Activated CD8-positive, alpha-beta T cell treated with anti-CD3 and anti-CD28 coated beads for 36 hours (primary cell): ENCODE results near the gene CELF2. TPM values are rescaled to one million over a fixed set of nuclear protein-coding genes. Genes with fewer than 3 reads are reported as not detected.

Experiments
- ATAC-seq: fragments of 200-7000 bp; cut with Tn5 transposase; one replicate; pipeline ENCODE4 v1.10.0; 2021; ENCODE audit warnings: mild to moderate bottlenecking, moderate library complexity
- CTCF ChIA-PET: fragments of 350-600 bp; sonication (Branson Sonifier 250); formaldehyde crosslinking; loops from one replicate; lab custom pipeline; 2021; ENCODE audit warnings: antibody characterized with exemption; lab: Charles Lee
- POLR2A ChIA-PET: fragments of 350-600 bp; sonication (Branson Sonifier 250); formaldehyde crosslinking; loops from one replicate; lab custom pipeline; 2021; ENCODE audit warnings: antibody characterized with exemption; lab: Charles Lee
- DNase-seq: peaks from one replicate; pipeline ENCODE4 v3.0.0-alpha.2; 2020
- H3K27ac Mint-ChIP-seq: one replicate; pipeline ENCODE4 v1.8.0; 2021; ENCODE audit warnings: mild to moderate bottlenecking, mixed read lengths
- H3K27me3 Mint-ChIP-seq: one replicate; pipeline ENCODE4 v1.8.0; 2021; ENCODE audit warnings: mixed read lengths
- H3K36me3 Mint-ChIP-seq: one replicate; pipeline ENCODE4 v1.8.0; 2021; ENCODE audit warnings: low read depth, mixed read lengths
- H3K4me1 Mint-ChIP-seq: one replicate; pipeline ENCODE4 v1.8.0; 2021; ENCODE audit warnings: low read depth, mixed read lengths
- H3K4me3 Mint-ChIP-seq: one replicate; pipeline ENCODE4 v1.8.0; 2021; ENCODE audit warnings: mild to moderate bottlenecking, moderate library complexity, mixed read lengths
- H3K9me3 Mint-ChIP-seq: one replicate; pipeline ENCODE4 v1.8.0; 2021; ENCODE audit warnings: mixed read lengths
- intact Hi-C: fragments of 100-400 bp; cut with micrococcal nuclease; formaldehyde crosslinking; loops from one replicate; pipeline ENCODE4 v1.10.0; 2022
- total RNA-seq, 2 experiments: library from RNA; stranded (reverse); gene quantifications; one replicate each; pipeline ENCODE4 v1.2.3, GENCODE V29; 2021
- TF ChIP-seq, protein P1 (sequence below): fragments of 200-600 bp; IDR thresholded peaks from one replicate; pipeline ENCODE4 v1.8.0; 2022; ENCODE audit warnings: antibody characterized with exemption, mild to moderate bottlenecking

The CELF2 gene
- total RNA-seq, 2 experiments from 2014 or later = 132 to 133 TPM

DNA sequence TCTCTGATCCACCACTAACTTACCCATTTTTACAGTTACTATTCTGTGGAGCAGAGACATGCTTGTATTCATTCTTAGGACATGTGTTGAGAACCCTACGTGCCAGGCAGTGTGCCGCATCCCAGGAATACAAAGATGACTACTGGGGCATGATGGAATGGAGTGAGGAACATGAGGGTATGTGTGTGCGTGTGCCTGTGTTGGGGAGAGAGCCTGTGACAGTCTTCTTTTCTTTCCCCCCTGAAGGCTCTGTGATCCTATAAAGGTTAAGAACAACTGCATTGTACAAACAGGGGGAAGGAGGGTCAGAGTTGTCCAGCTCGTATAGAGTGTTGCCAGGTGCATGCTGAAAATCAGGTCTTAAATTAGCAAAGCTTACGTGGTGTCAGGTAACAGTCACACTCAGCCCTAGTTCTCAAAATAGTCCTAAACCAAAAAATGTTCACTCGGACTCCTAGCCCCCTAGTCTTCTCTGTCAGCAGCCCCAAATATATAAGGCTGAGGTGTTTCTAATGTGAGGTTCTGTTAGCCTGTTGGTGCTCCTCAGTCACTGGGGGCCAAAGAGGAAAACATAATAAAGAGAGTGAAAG is 161.9 kb downstream of the CELF2 start:
- Mint-ChIP-seq H3K27me3 (no peaks in the 10 kb centered on the region), H3K27ac (no peak overlapping the region), H3K4me1 (peaks cover 87% of the 10 kb centered on the region), H3K4me3 (no peak overlapping the region), H3K36me3 (peaks cover 94% of the 10 kb centered on the region), H3K9me3 (peaks cover 6% of the 10 kb centered on the region)
- ChIA-PET POLR2A (interaction anchor here (0.6 to 11.6 kb wide), 16 partner anchors 9 to 141 kb away, joined by 3 to 251 read pairs (median 13); no protein-coding TSS in a partner anchor), CTCF (interaction anchor here (0.8 to 4.8 kb wide), 10 partner anchors 13 to 74 kb away, joined by 3 to 54 read pairs (median 4); no protein-coding TSS in a partner anchor)
- intact Hi-C loops = loop anchor here (2.0 to 5.0 kb wide), 3 partner anchors 32 to 91 kb away; no protein-coding TSS in a partner anchor
- TF ChIP-seq, protein P1, sequence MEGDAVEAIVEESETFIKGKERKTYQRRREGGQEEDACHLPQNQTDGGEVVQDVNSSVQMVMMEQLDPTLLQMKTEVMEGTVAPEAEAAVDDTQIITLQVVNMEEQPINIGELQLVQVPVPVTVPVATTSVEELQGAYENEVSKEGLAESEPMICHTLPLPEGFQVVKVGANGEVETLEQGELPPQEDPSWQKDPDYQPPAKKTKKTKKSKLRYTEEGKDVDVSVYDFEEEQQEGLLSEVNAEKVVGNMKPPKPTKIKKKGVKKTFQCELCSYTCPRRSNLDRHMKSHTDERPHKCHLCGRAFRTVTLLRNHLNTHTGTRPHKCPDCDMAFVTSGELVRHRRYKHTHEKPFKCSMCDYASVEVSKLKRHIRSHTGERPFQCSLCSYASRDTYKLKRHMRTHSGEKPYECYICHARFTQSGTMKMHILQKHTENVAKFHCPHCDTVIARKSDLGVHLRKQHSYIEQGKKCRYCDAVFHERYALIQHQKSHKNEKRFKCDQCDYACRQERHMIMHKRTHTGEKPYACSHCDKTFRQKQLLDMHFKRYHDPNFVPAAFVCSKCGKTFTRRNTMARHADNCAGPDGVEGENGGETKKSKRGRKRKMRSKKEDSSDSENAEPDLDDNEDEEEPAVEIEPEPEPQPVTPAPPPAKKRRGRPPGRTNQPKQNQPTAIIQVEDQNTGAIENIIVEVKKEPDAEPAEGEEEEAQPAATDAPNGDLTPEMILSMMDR = no peak
- ATAC-seq (no peak), DNase-seq (no peak)

DNA sequence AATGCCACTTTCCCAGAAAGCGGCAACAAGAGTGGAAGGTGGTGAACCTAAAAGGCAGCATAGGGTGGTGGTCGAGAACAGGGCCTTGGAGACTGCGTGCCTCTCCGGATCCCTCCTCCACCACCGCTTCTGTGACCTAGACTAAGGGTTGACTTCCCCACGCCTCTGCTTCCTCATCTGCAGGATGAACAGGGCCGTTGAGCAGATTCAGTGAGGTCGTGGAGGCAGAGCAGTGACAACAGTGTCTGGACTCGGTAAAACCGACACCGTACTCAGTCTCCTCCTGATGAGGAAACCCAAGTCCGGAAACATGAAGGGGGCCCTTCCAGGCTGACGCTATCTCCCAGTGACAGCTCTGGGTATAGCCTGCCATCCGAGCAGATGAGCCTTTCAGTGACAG is 162.6 kb downstream of the CELF2 start:
- CTCF ChIA-PET = interaction anchor here (0.9 to 4.8 kb wide), 5 partner anchors 13 to 72 kb away, joined by 3 to 54 read pairs (median 5); no protein-coding TSS in a partner anchor
- H3K4me3 Mint-ChIP-seq = no peak overlapping the region
- intact Hi-C loops = loop anchor here (5.0 kb wide), 1 partner anchor 33 kb away; no protein-coding TSS in a partner anchor
- H3K36me3 Mint-ChIP-seq = peaks cover 94% of the 10 kb centered on the region
- H3K9me3 Mint-ChIP-seq = peaks cover 9% of the 10 kb centered on the region
- TF ChIP-seq, protein P1 = no peak
- ATAC-seq = peak; percentile 60
- H3K4me1 Mint-ChIP-seq = peaks cover 87% of the 10 kb centered on the region
- peak; percentile 86 for DNase-seq
- no peak overlapping the region for H3K27ac Mint-ChIP-seq
- POLR2A ChIA-PET = interaction anchor here (0.9 to 11.6 kb wide), 8 partner anchors 9 to 62 kb away, joined by 3 to 251 read pairs (median 30); no protein-coding TSS in a partner anchor
- H3K27me3 Mint-ChIP-seq = no peaks in the 10 kb centered on the region

DNA sequence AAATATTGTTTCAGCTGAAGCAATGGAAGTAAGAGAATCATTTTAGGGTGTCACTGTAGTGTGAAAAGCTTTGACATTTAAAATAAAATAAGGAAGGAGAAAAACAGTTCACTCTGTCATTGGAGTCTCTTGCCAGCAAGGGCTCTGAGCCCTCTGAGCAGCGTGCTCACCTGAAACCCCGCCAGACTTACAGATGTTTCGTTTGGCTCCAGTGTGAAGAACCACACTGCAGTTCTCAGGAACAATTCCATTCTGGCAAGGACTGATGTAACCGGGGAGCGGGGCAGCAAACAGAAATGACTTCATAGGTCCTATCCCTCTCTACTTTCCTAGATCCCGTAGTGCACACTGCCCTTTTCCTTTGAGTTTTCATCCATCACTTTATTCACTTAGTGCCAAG is 164.3 kb downstream of the CELF2 start:
- POLR2A ChIA-PET = interaction anchor here (0.9 to 11.6 kb wide), 9 partner anchors 9 to 55 kb away, joined by 3 to 251 read pairs (median 4); no protein-coding TSS in a partner anchor
- ATAC-seq = no peak
- intact Hi-C loops = loop anchor here (5.0 kb wide), 1 partner anchor 35 kb away; no protein-coding TSS in a partner anchor

DNA sequence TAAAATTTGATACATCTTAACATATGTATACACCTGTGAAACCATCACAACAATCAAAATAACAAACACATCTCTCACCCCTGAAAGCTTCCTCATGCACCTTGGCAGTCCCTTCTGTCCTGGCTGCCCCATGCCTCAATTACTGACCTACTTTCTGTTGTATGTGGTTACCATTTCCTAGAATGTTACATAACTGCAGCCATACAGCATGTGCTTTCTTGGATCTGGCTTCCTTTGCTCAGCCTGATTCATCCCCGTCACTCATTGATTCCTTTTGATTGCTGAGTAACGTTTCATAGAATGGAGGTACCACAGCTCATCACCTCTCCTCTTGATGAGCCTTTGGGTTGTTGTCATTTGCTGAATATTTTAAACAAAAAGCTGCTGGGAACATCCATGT is 165.3 kb downstream of the CELF2 start:
- ChIA-PET CTCF (interaction anchor here (0.7 to 1.9 kb wide), 6 partner anchors 17 to 74 kb away, joined by 3 to 5 read pairs (median 3); no protein-coding TSS in a partner anchor), POLR2A (interaction anchor here (0.6 to 11.6 kb wide), 10 partner anchors 10 to 54 kb away, joined by 3 to 251 read pairs (median 4); no protein-coding TSS in a partner anchor)
- no peak overlapping the region for H3K27ac Mint-ChIP-seq
- TF ChIP-seq, protein P1 = no peak
- no peak for DNase-seq
- intact Hi-C loops = loop anchor here (5.0 kb wide), 1 partner anchor 36 kb away; no protein-coding TSS in a partner anchor
- ATAC-seq = no peak
- no peaks in the 10 kb centered on the region for H3K27me3 Mint-ChIP-seq
- peaks cover 96% of the 10 kb centered on the region for H3K36me3 Mint-ChIP-seq
- peaks cover 14% of the 10 kb centered on the region for H3K9me3 Mint-ChIP-seq
- peak overlapping the region; percentile 31 for H3K4me3 Mint-ChIP-seq
- peaks cover 88% of the 10 kb centered on the region for H3K4me1 Mint-ChIP-seq

More for the DNA sequence above, 164.3 kb downstream of the CELF2 start:
- Mint-ChIP-seq H3K36me3 (peaks cover 96% of the 10 kb centered on the region), H3K27me3 (no peaks in the 10 kb centered on the region), H3K4me1 (peaks cover 88% of the 10 kb centered on the region), H3K9me3 (peaks cover 14% of the 10 kb centered on the region), H3K4me3 (peak overlapping the region; percentile 58), H3K27ac (no peak overlapping the region)
- no peak for DNase-seq
- CTCF ChIA-PET = interaction anchor here (0.9 to 1.9 kb wide), 5 partner anchors 24 to 50 kb away, joined by 3 to 4 read pairs (median 3); no protein-coding TSS in a partner anchor
- TF ChIP-seq, protein P1 = no peak
